IPS-20b (cell line): Measurements from ENCODE around the gene USP36.

Source experiments
- H3K27ac ChIP-seq: one replicate; pipeline ENCODE4 v1.5.1; 2013; ENCODE audit warnings: low read length
- H3K27me3 ChIP-seq: 2 replicates; pipeline ENCODE4 v1.6.1; 2013; ENCODE audit warnings: mild to moderate bottlenecking, low read length, inconsistent platforms; ENCODE audit not compliant: insufficient read depth
- H3K36me3 ChIP-seq: 2 replicates; pipeline ENCODE4 v1.6.1; 2013; ENCODE audit warnings: low read depth, mild to moderate bottlenecking, inconsistent platforms, low read length, moderate library complexity; ENCODE audit not compliant: insufficient read depth
- H3K4me1 ChIP-seq: 2 replicates; pipeline ENCODE4 v1.6.1; 2013; ENCODE audit warnings: mild to moderate bottlenecking, control low read depth, inconsistent platforms, low read length, moderate library complexity; ENCODE audit not compliant: insufficient read depth
- H3K4me3 ChIP-seq: 2 replicates; pipeline ENCODE4 v1.5.1; 2013; ENCODE audit warnings: mild to moderate bottlenecking, low read length, inconsistent platforms
- H3K9ac ChIP-seq: 2 replicates; pipeline ENCODE4 v1.6.1; 2013; ENCODE audit warnings: low read depth, mild to moderate bottlenecking, inconsistent platforms, low read length, moderate library complexity
- H3K9me3 ChIP-seq: 2 replicates; pipeline ENCODE4 v1.6.1; 2013; ENCODE audit warnings: mild to moderate bottlenecking, low read depth, low read length, inconsistent platforms; ENCODE audit not compliant: insufficient read depth

Gene USP36

GRCh38 chr17:78769196-78769773 lies 71.3 kb downstream of the USP36 start:
- Histone ChIP-seq H3K4me1 (no peaks in the 10 kb centered on the region), H3K36me3 (no peaks in the 10 kb centered on the region), H3K27ac (no peak overlapping the region), H3K4me3 (no peak overlapping the region), H3K27me3 (no peaks in the 10 kb centered on the region), H3K9me3 (no peaks in the 10 kb centered on the region), H3K9ac (no peak overlapping the region)

GRCh38 chr17:78767806-78768205 lies 72.8 kb downstream of the USP36 start:
- Histone ChIP-seq H3K36me3 (no peaks in the 10 kb centered on the region), H3K4me1 (no peaks in the 10 kb centered on the region), H3K9ac (no peak overlapping the region), H3K4me3 (no peak overlapping the region), H3K27ac (no peak overlapping the region), H3K27me3 (no peaks in the 10 kb centered on the region), H3K9me3 (no peaks in the 10 kb centered on the region)

- no peaks in the 10 kb centered on the region for H3K4me1 ChIP-seq
- H3K4me3 ChIP-seq, result no peak overlapping the region
- no peak overlapping the region for H3K27ac ChIP-seq
- H3K9me3 ChIP-seq, result no peaks in the 10 kb centered on the region
- H3K36me3 ChIP-seq, result no peaks in the 10 kb centered on the region
- no peaks in the 10 kb centered on the region for H3K27me3 ChIP-seq
- H3K9ac ChIP-seq, result no peak overlapping the region; the same call in 1 of the 2 replicates
Measured at GRCh38 chr17:78766743-78767294, 73.8 kb downstream of the USP36 start.

GRCh38 chr17:78766225-78766624 lies 74.4 kb downstream of the USP36 start:
- no peak overlapping the region for H3K4me3 ChIP-seq
- H3K27me3 ChIP-seq, result no peaks in the 10 kb centered on the region
- no peaks in the 10 kb centered on the region for H3K36me3 ChIP-seq
- H3K4me1 ChIP-seq, result no peaks in the 10 kb centered on the region
- no peak overlapping the region for H3K27ac ChIP-seq
- no peak overlapping the region for H3K9ac ChIP-seq
- H3K9me3 ChIP-seq, result no peaks in the 10 kb centered on the region

GRCh38 chr17:78765821-78766220 lies 74.8 kb downstream of the USP36 start:
- no peaks in the 10 kb centered on the region for H3K4me1 ChIP-seq
- no peaks in the 10 kb centered on the region for H3K36me3 ChIP-seq
- H3K27ac ChIP-seq, result no peak overlapping the region
- H3K4me3 ChIP-seq, result no peak overlapping the region
- no peaks in the 10 kb centered on the region for H3K27me3 ChIP-seq
- no peak overlapping the region for H3K9ac ChIP-seq
- no peaks in the 10 kb centered on the region for H3K9me3 ChIP-seq

GRCh38 chr17:78764871-78765270 lies 75.7 kb downstream of the USP36 start:
- no peak overlapping the region for H3K4me3 ChIP-seq
- H3K4me1 ChIP-seq, result no peaks in the 10 kb centered on the region
- no peaks in the 10 kb centered on the region for H3K9me3 ChIP-seq
- no peaks in the 10 kb centered on the region for H3K36me3 ChIP-seq
- H3K27ac ChIP-seq, result no peak overlapping the region
- H3K9ac ChIP-seq, result no peak overlapping the region
- no peaks in the 10 kb centered on the region for H3K27me3 ChIP-seq

GRCh38 chr17:78763561-78763960 lies 77.1 kb downstream of the USP36 start:
- H3K27ac ChIP-seq, result no peak overlapping the region
- no peak overlapping the region for H3K9ac ChIP-seq
- no peaks in the 10 kb centered on the region for H3K9me3 ChIP-seq
- no peaks in the 10 kb centered on the region for H3K4me1 ChIP-seq
- no peak overlapping the region for H3K4me3 ChIP-seq
- no peaks in the 10 kb centered on the region for H3K36me3 ChIP-seq
- H3K27me3 ChIP-seq, result no peaks in the 10 kb centered on the region

GRCh38 chr17:78761789-78762406 lies 78.7 kb downstream of the USP36 start:
- H3K4me1 ChIP-seq, result no peaks in the 10 kb centered on the region
- H3K9me3 ChIP-seq, result no peaks in the 10 kb centered on the region
- no peak overlapping the region for H3K9ac ChIP-seq
- H3K4me3 ChIP-seq, result no peak overlapping the region
- H3K27me3 ChIP-seq, result no peaks in the 10 kb centered on the region
- no peaks in the 10 kb centered on the region for H3K36me3 ChIP-seq
- H3K27ac ChIP-seq, result no peak overlapping the region

GRCh38 chr17:78759969-78760352 lies 80.7 kb downstream of the USP36 start:
- Histone ChIP-seq H3K4me3 (no peak overlapping the region), H3K27me3 (no peaks in the 10 kb centered on the region), H3K36me3 (no peaks in the 10 kb centered on the region), H3K9ac (no peak overlapping the region), H3K4me1 (no peaks in the 10 kb centered on the region), H3K27ac (no peak overlapping the region), H3K9me3 (no peaks in the 10 kb centered on the region)

GRCh38 chr17:78759203-78759968 lies 81.2 kb downstream of the USP36 start:
- Histone ChIP-seq H3K9me3 (no peaks in the 10 kb centered on the region), H3K27me3 (no peaks in the 10 kb centered on the region), H3K27ac (no peak overlapping the region), H3K36me3 (no peaks in the 10 kb centered on the region), H3K9ac (no peak overlapping the region), H3K4me3 (no peak overlapping the region), H3K4me1 (no peaks in the 10 kb centered on the region)

- H3K9ac ChIP-seq, result no peak overlapping the region
- H3K9me3 ChIP-seq, result no peaks in the 10 kb centered on the region
- no peaks in the 10 kb centered on the region for H3K36me3 ChIP-seq
- H3K27ac ChIP-seq, result no peak overlapping the region
- H3K4me1 ChIP-seq, result no peaks in the 10 kb centered on the region
- H3K27me3 ChIP-seq, result no peaks in the 10 kb centered on the region
- H3K4me3 ChIP-seq, result no peak overlapping the region
Measured at GRCh38 chr17:78753316-78754250, 87.0 kb downstream of the USP36 start.
